ENCODE measurements around the gene FIGN. TPM values are rescaled to one million over a fixed set of nuclear protein-coding genes. Genes with fewer than 3 reads are reported as not detected.

The FIGN gene
- total and polyA plus RNA-seq, 7 donors: 0.08 to 3.0 (median 1.2) TPM

DNA sequence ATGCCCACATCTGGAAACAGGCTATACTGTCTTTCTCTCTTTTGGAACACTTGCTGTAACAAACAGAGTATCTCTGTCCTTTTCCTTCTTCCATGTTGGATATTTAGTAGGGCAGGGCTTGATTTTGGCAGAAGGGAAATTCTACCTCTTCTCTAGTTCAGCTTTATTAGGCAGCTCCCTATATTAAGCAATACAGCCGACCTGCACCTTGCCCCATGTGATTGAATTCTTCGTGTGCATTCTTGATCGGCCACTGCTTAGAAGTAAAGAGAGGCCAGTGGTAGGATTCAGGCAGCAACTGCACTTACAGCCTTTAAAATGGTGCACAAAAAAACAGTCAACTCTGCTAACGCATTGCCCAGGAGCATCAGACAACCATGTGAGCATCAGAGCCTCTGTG is 31.3 kb upstream of the FIGN start:
- Histone ChIP-seq H3K4me3 (no peak overlapping the region), H3K27me3 (ENCODE audit: insufficient read depth in 3 of 3, low read length in 2 of 3) (no peaks in the 10 kb centered on the region), H3K36me3 (ENCODE audit: insufficient read depth in 1 of 2, low read depth in 1 of 2) (no peaks in the 10 kb centered on the region), H3K9me3 (no peaks in the 10 kb centered on the region), H3K4me1 (no peaks in the 10 kb centered on the region), H3K27ac (no peak overlapping the region)
- ATAC-seq (no peak), DNase-seq (no peak)
- intact Hi-C loops (cut with DNase I): no loop called here
- no peak for TF ChIP-seq CTCF (IDR thresholded peaks at IDR 0.05)
- 85 to 93% (median 87%) methylated on average over 4 of the region's 4 CpGs for WGBS, 3 donors

DNA sequence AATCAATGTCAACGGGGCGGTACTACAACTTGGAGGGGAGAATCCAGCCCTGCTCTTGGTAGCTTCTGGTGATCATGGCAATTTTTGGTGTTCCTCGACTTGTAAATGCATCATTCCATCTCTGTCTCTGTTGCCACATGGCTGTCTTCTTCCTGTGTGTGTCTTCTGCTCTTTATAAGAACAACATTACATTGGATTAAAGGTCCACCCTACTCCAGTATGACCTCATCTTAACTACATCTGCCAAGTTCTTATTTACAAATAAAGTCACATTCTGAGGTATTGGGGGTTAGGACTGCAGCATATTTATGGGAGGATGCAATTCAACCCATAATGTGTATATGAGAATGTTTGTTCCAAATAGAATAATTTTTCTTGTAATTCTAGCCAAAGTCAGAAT is 28.8 kb upstream of the FIGN start:
- 82 to 91% (median 86%) methylated on average over 3 of the region's 3 CpGs for WGBS, 3 donors
- Histone ChIP-seq H3K4me1 (no peaks in the 10 kb centered on the region), H3K36me3 (ENCODE audit: insufficient read depth in 1 of 2, low read depth in 1 of 2) (no peaks in the 10 kb centered on the region), H3K27ac (no peak overlapping the region), H3K4me3 (no peak overlapping the region), H3K27me3 (ENCODE audit: insufficient read depth in 3 of 3, low read length in 2 of 3) (no peaks in the 10 kb centered on the region), H3K9me3 (no peaks in the 10 kb centered on the region)
- DNase-seq (no peak), ATAC-seq (no peak)
- no peak for TF ChIP-seq CTCF (IDR thresholded peaks at IDR 0.05)
- intact Hi-C loops (cut with DNase I): no loop called here

DNA sequence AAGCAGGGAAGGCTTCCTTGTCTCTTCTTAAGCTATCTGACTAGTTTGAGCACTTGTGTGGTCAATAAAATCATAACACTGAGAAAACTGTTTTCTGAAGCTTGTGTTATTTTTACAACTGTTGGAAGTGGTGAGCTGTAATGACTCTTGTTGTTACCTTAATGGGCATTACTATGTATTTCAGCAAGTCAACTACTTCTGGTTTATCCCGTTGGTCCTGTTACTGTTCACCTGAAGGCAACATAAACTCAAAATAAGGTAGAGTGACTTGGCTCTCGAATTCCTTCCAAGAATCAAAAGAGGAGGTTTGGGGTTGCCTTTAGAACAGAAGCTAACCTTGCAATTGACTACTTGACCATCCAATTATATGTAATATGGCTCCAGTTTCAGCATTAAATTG is 23.2 kb upstream of the FIGN start:
- 59 to 77% (median 74%) methylated on average over 2 of the region's 2 CpGs for WGBS, 3 donors
- Histone ChIP-seq H3K4me1 (no peaks in the 10 kb centered on the region), H3K36me3 (ENCODE audit: insufficient read depth in 1 of 2, low read depth in 1 of 2) (no peaks in the 10 kb centered on the region), H3K27ac (no peak overlapping the region), H3K27me3 (ENCODE audit: insufficient read depth in 3 of 3, low read length in 2 of 3) (no peaks in the 10 kb centered on the region), H3K4me3 (no peak overlapping the region), H3K9me3 (no peaks in the 10 kb centered on the region)
- no peak for DNase-seq
- intact Hi-C loops (cut with DNase I): no loop called here
- no peak for TF ChIP-seq CTCF (IDR thresholded peaks at IDR 0.05)
- no peak for ATAC-seq

DNA sequence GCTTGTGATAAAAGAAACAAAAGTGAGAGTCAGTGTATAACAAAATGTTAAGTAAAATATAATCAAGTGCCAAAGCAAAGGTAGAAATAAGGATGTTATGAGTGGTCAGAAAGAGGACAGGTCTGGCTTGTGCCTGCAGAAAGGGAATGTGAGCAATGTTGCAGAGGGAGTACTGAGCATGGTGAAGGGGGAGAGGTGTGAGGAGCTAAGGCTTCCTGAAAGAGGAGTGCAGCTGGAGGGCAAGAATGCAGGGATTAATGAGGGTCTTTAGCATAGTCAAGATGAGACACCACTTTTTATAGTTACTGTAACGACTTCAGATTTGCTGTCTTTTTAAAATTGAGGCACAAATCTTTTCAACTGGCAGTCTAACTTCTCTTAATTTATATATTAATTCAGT is 22.0 kb upstream of the FIGN start:
- Histone ChIP-seq H3K4me3 (no peak overlapping the region), H3K4me1 (no peaks in the 10 kb centered on the region), H3K27ac (no peak overlapping the region), H3K36me3 (ENCODE audit: insufficient read depth in 1 of 2, low read depth in 1 of 2) (no peaks in the 10 kb centered on the region), H3K27me3 (ENCODE audit: insufficient read depth in 3 of 3, low read length in 2 of 3) (no peaks in the 10 kb centered on the region), H3K9me3 (no peaks in the 10 kb centered on the region)
- TF ChIP-seq CTCF (IDR thresholded peaks at IDR 0.05): no peak
- ATAC-seq (no peak), DNase-seq (no peak)
- WGBS, 3 donors: 27 to 45% (median 32%) methylated on average over 1 of the region's 1 CpG
- intact Hi-C loops (cut with DNase I): no loop called here

DNA sequence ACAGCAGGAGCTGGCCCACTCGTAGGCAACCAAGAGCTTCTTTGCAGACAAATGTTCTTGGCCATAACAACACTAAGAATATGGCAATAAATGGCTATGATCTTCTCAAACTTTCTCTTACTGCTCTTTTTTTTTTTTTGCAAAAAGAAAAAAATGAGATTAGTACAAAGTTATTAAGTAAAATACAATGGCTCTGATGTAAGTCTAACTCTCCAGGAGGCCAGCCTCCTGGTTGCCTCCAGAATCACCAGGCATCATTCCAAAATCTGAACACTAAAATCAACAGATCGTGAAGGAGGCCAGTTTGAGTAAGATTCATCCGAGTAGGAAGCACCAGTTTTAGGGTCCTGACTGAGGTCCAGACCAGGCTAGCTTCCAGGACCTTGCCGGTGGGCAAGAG is 20.8 kb upstream of the FIGN start:
- DNase-seq (no peak), ATAC-seq (no peak)
- 65 to 73% (median 72%) methylated on average over 4 of the region's 4 CpGs for WGBS, 3 donors
- intact Hi-C loops (cut with DNase I): no loop called here
- Histone ChIP-seq H3K4me3 (no peak overlapping the region), H3K27ac (no peak overlapping the region), H3K36me3 (ENCODE audit: insufficient read depth in 1 of 2, low read depth in 1 of 2) (no peaks in the 10 kb centered on the region), H3K4me1 (no peaks in the 10 kb centered on the region), H3K9me3 (no peaks in the 10 kb centered on the region), H3K27me3 (ENCODE audit: insufficient read depth in 3 of 3, low read length in 2 of 3) (no peaks in the 10 kb centered on the region)
- no peak for TF ChIP-seq CTCF (IDR thresholded peaks at IDR 0.05)

All from psoas muscle (tissue), 8 donors.